HL-60 (cell line): ENCODE results near the gene CACNA2D3.

ENCODE experiments used
- CTCF ChIP-seq: IDR thresholded peaks from one replicate; pipeline ENCODE4 v1.5.1; 2011; ENCODE audit warnings: low read length, control low read depth, inconsistent platforms; ENCODE audit not compliant: insufficient read depth
- POLR2AphosphoS5 ChIP-seq: IDR thresholded peaks from 2 replicates; pipeline ENCODE4 v1.6.1; 2012; ENCODE audit warnings: low read depth
- SPI1 ChIP-seq: IDR thresholded peaks from 2 replicates; pipeline ENCODE4 v1.6.1; 2012; ENCODE audit warnings: low read depth, mild to moderate bottlenecking, borderline replicate concordance
- TF ChIP-seq, protein P1 (sequence below): IDR thresholded peaks from 2 replicates; pipeline ENCODE4 v1.6.1; 2012; ENCODE audit warnings: low read depth; ENCODE audit not compliant: insufficient replicate concordance

DNA sequence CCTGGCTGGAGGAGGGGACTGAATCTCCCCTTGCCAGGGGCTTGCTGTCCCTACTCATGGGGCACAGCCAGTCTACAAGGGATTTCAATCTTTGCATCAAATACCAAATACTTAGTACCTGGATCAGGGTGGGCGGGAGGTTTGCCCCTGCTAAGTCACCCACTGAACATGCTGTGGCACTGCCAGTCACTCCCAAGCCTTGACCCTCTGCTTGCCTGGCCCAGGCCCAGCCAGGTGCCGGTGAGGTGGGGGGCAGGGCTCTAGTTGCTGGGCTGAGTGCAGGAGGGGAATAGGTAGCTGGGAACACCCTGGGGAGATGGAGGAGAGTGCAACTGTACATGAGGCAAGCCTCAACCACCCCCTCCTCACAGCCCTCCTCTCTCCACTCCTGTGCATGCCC lies 941.8 kb downstream of the CACNA2D3 start:
- TF ChIP-seq CTCF (no peak), POLR2AphosphoS5 (no peak), SPI1 (no peak)
- TF ChIP-seq, protein P1, sequence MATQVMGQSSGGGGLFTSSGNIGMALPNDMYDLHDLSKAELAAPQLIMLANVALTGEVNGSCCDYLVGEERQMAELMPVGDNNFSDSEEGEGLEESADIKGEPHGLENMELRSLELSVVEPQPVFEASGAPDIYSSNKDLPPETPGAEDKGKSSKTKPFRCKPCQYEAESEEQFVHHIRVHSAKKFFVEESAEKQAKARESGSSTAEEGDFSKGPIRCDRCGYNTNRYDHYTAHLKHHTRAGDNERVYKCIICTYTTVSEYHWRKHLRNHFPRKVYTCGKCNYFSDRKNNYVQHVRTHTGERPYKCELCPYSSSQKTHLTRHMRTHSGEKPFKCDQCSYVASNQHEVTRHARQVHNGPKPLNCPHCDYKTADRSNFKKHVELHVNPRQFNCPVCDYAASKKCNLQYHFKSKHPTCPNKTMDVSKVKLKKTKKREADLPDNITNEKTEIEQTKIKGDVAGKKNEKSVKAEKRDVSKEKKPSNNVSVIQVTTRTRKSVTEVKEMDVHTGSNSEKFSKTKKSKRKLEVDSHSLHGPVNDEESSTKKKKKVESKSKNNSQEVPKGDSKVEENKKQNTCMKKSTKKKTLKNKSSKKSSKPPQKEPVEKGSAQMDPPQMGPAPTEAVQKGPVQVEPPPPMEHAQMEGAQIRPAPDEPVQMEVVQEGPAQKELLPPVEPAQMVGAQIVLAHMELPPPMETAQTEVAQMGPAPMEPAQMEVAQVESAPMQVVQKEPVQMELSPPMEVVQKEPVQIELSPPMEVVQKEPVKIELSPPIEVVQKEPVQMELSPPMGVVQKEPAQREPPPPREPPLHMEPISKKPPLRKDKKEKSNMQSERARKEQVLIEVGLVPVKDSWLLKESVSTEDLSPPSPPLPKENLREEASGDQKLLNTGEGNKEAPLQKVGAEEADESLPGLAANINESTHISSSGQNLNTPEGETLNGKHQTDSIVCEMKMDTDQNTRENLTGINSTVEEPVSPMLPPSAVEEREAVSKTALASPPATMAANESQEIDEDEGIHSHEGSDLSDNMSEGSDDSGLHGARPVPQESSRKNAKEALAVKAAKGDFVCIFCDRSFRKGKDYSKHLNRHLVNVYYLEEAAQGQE = no peak
